Osteoblast (primary cell): ENCODE data around the gene ELP4. TPM values are rescaled to one million over a fixed set of nuclear protein-coding genes. Genes with fewer than 3 reads are reported as not detected.

Source experiments
- DNase-seq: peaks from one replicate; pipeline ENCODE4 v3.0.0; 2011; ENCODE audit warnings: low spot score, mixed read lengths; ENCODE audit not compliant: insufficient read length; ENCODE audit errors: missing footprints
- H2AFZ ChIP-seq: 2 replicates; pipeline ENCODE4 v1.6.0; 2011; ENCODE audit warnings: mild to moderate bottlenecking, low read length
- H3K27ac ChIP-seq: 2 replicates; pipeline ENCODE4 v1.5.1; 2011; ENCODE audit warnings: mild to moderate bottlenecking, low read depth, low read length, moderate library complexity
- H3K27me3 ChIP-seq: 2 replicates; pipeline ENCODE4 v1.6.0; 2012; ENCODE audit warnings: mild to moderate bottlenecking, control low read depth, inconsistent platforms, low read length, moderate library complexity; ENCODE audit not compliant: insufficient read depth
- H3K36me3 ChIP-seq: 2 replicates; pipeline ENCODE4 v1.5.1; 2011; ENCODE audit warnings: mild to moderate bottlenecking, low read length, control low read depth, moderate library complexity; ENCODE audit not compliant: insufficient read depth
- H3K4me1 ChIP-seq: 2 replicates; pipeline ENCODE4 v1.5.1; 2011; ENCODE audit warnings: mild to moderate bottlenecking, low read length, control low read depth, moderate library complexity; ENCODE audit not compliant: insufficient read depth
- H3K4me2 ChIP-seq: 2 replicates; pipeline ENCODE4 v1.6.0; 2011; ENCODE audit warnings: mild to moderate bottlenecking, low read length; ENCODE audit not compliant: insufficient read depth
- H3K4me3 ChIP-seq: fragments of 200-600 bp; sonication (generic); 3 replicates; pipeline ENCODE4 v1.5.1; 2012; ENCODE audit warnings: mild to moderate bottlenecking, low read length, inconsistent platforms; ENCODE audit not compliant: insufficient read depth
- H3K79me2 ChIP-seq: 2 replicates; pipeline ENCODE4 v1.6.0; 2012; ENCODE audit warnings: mild to moderate bottlenecking, low read length, control low read depth, inconsistent platforms; ENCODE audit not compliant: insufficient read depth
- H3K9me3 ChIP-seq: 2 replicates; pipeline ENCODE4 v1.5.1; 2011; ENCODE audit warnings: low read depth, low read length, control low read depth
- H4K20me1 ChIP-seq: 2 replicates; pipeline ENCODE4 v1.6.0; 2012; ENCODE audit warnings: mild to moderate bottlenecking, low read length, control low read depth; ENCODE audit not compliant: insufficient read depth
- total RNA-seq: library from RNA; depleted of rRNA; stranded (reverse); fragments of >200 nt; gene quantifications from 2 replicates; pipeline ENCODE4 v1.2.3, GENCODE V29; 2012
- TF ChIP-seq, protein P1 (sequence below): IDR thresholded peaks from 2 replicates; pipeline ENCODE4 v1.5.1; 2011; ENCODE audit warnings: mild to moderate bottlenecking, low read depth, low read length, moderate library complexity; ENCODE audit errors: extremely low read depth

The ELP4 gene
- total RNA-seq, 1 donor: 16.3 TPM

DNA sequence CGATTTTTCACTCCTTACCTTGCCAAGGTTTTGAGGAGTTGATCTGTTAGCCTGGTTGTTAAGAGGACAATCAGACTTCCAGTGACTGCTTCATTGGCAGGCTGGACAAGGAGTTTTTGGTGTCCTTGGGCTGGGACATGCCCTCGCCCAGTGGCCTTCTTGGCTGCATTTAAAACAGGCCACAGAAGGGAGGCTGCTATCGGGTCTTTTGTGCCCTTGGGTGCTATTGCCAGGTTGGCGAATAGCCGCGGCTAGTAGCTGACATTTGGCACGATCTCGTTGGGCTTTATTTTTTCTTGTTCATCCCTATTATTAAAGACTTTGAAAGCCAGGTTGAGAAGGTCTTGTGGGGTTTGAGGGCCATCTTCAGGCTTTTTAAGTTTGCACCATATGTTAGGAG, 99.4 kb downstream of the ELP4 start:
- Histone ChIP-seq H3K4me2 (no peak overlapping the region), H3K4me3 (no peak overlapping the region), H3K79me2 (no peaks in the 10 kb centered on the region), H3K9me3 (no peaks in the 10 kb centered on the region), H3K36me3 (no peaks in the 10 kb centered on the region), H3K4me1 (no peaks in the 10 kb centered on the region), H3K27me3 (no peaks in the 10 kb centered on the region), H3K27ac (no peak overlapping the region), H2AFZ (no peak overlapping the region), H4K20me1 (no peaks in the 10 kb centered on the region)
- DNase-seq: no peak
- TF ChIP-seq, protein P1, sequence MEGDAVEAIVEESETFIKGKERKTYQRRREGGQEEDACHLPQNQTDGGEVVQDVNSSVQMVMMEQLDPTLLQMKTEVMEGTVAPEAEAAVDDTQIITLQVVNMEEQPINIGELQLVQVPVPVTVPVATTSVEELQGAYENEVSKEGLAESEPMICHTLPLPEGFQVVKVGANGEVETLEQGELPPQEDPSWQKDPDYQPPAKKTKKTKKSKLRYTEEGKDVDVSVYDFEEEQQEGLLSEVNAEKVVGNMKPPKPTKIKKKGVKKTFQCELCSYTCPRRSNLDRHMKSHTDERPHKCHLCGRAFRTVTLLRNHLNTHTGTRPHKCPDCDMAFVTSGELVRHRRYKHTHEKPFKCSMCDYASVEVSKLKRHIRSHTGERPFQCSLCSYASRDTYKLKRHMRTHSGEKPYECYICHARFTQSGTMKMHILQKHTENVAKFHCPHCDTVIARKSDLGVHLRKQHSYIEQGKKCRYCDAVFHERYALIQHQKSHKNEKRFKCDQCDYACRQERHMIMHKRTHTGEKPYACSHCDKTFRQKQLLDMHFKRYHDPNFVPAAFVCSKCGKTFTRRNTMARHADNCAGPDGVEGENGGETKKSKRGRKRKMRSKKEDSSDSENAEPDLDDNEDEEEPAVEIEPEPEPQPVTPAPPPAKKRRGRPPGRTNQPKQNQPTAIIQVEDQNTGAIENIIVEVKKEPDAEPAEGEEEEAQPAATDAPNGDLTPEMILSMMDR: no peak

DNA sequence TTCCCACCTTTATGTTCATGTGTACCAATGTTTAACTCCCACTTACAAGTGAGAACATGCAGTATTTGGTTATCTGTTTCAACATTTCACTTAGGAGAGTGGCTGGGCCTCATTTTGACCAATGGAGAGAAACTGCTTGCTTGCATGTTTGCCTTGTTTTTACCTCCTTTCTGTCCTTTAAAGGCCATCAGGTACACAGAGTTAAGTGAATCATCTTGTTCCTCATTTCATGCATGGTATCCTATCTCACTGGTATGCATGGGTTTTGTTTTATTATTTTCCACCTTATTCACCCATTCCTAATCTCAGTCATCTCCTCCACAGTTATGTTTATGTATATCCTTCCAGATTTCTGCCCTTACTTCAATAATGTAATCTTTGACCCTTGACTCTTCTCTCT, 101.0 kb downstream of the ELP4 start:
- TF ChIP-seq, protein P1: no peak
- H3K4me1 ChIP-seq: no peaks in the 10 kb centered on the region
- no peak for DNase-seq
- no peak overlapping the region for H3K4me3 ChIP-seq
- no peaks in the 10 kb centered on the region for H3K36me3 ChIP-seq
- no peak overlapping the region for H2AFZ ChIP-seq
- H3K27ac ChIP-seq: no peak overlapping the region
- no peaks in the 10 kb centered on the region for H4K20me1 ChIP-seq
- H3K9me3 ChIP-seq: no peaks in the 10 kb centered on the region
- no peaks in the 10 kb centered on the region for H3K79me2 ChIP-seq
- no peaks in the 10 kb centered on the region for H3K27me3 ChIP-seq
- H3K4me2 ChIP-seq: no peak overlapping the region

DNA sequence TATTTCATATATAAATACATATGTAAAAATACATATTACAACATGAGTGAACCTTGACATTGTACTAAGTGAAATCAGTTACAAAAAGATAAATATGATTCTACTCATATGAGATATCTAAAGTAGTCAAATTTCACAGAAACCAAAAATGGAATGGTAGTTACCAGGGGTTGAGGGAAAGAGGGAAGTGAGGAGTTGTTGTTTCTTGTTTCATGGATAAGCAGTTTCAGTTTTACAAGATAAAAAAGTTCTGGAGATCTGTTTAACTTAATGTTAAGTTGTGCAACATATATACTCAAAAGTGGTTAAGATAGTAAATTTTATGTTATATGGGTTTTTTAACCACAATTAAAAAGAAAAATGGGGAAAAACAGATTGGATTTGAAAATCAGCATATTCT, 107.7 kb downstream of the ELP4 start:
- no peak overlapping the region for H3K4me3 ChIP-seq
- H3K4me2 ChIP-seq: no peak overlapping the region
- no peaks in the 10 kb centered on the region for H3K79me2 ChIP-seq
- no peaks in the 10 kb centered on the region for H3K27me3 ChIP-seq
- H2AFZ ChIP-seq: no peak overlapping the region
- no peak for DNase-seq
- no peak overlapping the region for H3K27ac ChIP-seq
- H3K9me3 ChIP-seq: no peaks in the 10 kb centered on the region
- no peaks in the 10 kb centered on the region for H4K20me1 ChIP-seq
- no peaks in the 10 kb centered on the region for H3K36me3 ChIP-seq
- H3K4me1 ChIP-seq: no peaks in the 10 kb centered on the region
- TF ChIP-seq, protein P1: no peak

DNA sequence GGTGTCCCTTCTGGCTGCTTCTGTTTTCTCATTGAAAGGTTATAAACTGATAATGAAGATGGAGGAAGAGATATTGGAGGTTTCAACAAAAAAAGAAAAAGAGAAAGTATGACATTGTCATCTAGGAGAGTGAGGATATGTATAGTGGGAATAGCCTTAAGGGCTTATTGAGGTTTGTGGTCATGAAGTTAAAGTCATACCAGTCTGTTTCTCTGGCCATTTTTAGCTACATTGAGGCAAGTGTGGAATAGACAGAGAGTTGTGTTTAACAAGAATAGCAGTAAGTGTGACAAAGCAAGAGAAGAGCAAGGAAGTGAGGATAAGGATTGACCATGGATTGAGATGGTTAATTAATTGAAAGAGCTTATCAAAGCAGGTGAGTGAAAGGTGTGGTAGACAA, 110.4 kb downstream of the ELP4 start:
- Histone ChIP-seq H3K4me2 (no peak overlapping the region), H3K9me3 (no peaks in the 10 kb centered on the region), H3K79me2 (no peaks in the 10 kb centered on the region), H3K4me1 (no peaks in the 10 kb centered on the region), H4K20me1 (no peaks in the 10 kb centered on the region), H3K4me3 (no peak overlapping the region), H3K36me3 (no peaks in the 10 kb centered on the region), H3K27me3 (no peaks in the 10 kb centered on the region), H2AFZ (no peak overlapping the region), H3K27ac (no peak overlapping the region)
- no peak for DNase-seq
- TF ChIP-seq, protein P1: no peak
